Transverse colon (tissue), 3 donors: ENCODE measurements around the gene CCDC188.

Experiments used
- EP300 ChIP-seq: sonication (generic); formaldehyde crosslinking; IDR thresholded peaks from one replicate; pipeline ENCODE4 v1.6.1; 2017; ENCODE audit warnings: antibody characterized with exemption, low read depth
- TF ChIP-seq, protein P1 (sequence below), 5 experiments: fragments of 200-600 bp in 3 of 5; fragments of 450-650 bp in 2 of 5; sonication (generic) in 3 of 5; IDR thresholded peaks; 1 replicate in 2 of 5; 2 replicates in 3 of 5; pipeline ENCODE4 v1.5.1; 2016 to 2017; ENCODE audit warnings: antibody characterized with exemption in 5 of 5, inconsistent platforms in 3 of 5, mild to moderate bottlenecking in 2 of 5, moderate library complexity in 1 of 5

DNA sequence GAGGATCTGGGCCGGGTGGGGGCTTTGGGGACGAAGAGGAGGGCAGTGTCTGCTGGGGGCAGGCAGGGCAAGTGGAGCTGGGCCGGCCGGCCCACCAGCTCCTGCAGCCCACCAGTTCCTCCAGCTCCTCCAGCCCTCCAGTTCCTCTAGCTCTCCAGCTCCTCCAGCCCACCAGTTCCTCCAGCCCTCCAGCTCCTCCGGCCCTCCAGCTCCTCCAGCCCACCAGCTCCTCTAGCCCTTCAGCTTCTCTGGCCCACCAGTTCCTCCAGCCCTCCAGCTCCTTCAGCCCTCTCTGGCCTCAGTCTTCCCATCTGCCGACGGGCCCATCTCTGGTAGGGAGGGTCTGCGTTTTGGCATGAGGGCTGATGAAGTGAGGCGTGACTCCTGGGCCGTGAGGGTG lies 9.2 kb upstream of the CCDC188 start:
- TF ChIP-seq, protein P1, sequence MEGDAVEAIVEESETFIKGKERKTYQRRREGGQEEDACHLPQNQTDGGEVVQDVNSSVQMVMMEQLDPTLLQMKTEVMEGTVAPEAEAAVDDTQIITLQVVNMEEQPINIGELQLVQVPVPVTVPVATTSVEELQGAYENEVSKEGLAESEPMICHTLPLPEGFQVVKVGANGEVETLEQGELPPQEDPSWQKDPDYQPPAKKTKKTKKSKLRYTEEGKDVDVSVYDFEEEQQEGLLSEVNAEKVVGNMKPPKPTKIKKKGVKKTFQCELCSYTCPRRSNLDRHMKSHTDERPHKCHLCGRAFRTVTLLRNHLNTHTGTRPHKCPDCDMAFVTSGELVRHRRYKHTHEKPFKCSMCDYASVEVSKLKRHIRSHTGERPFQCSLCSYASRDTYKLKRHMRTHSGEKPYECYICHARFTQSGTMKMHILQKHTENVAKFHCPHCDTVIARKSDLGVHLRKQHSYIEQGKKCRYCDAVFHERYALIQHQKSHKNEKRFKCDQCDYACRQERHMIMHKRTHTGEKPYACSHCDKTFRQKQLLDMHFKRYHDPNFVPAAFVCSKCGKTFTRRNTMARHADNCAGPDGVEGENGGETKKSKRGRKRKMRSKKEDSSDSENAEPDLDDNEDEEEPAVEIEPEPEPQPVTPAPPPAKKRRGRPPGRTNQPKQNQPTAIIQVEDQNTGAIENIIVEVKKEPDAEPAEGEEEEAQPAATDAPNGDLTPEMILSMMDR (IDR thresholded peaks at IDR 0.05) = no peak
- TF ChIP-seq EP300 = no peak
